Kidney (tissue), 14 donors: Measurements from ENCODE around the gene TBC1D5. TPM values are rescaled to one million over a fixed set of nuclear protein-coding genes. Genes with fewer than 3 reads are reported as not detected.

Experiments used
- DNase-seq, 5 donors: peaks; one replicate each; pipeline ENCODE4 v3.0.0-alpha.2; 2013 to 2020
- FAIRE-seq: peaks from 2 replicates; lab custom pipeline; 2012; peaks lifted over from hg19 to GRCh38; lab: Jason Lieb, UNC
- H3K27ac ChIP-seq, 2 donors: one replicate each; pipeline ENCODE4 v1.7.0; 2013; ENCODE audit warnings: low read depth in 2 of 2, low read length in 2 of 2, inconsistent platforms in 1 of 2
- H3K27me3 ChIP-seq: one replicate; pipeline ENCODE4 v1.7.1; 2013; ENCODE audit warnings: low read length, inconsistent platforms; ENCODE audit not compliant: control insufficient read depth, insufficient read depth
- H3K36me3 ChIP-seq, 3 donors: one replicate each; pipeline versions ENCODE4 v1.7.0 to v1.7.1; 2013; ENCODE audit warnings: low read length in 3 of 3, control low read depth in 1 of 3, inconsistent platforms in 1 of 3; ENCODE audit not compliant: insufficient read depth in 3 of 3, control insufficient read depth in 2 of 3
- H3K4me1 ChIP-seq, 3 donors: one replicate each; pipeline versions ENCODE4 v1.7.0 to v1.7.1; 2013; ENCODE audit warnings: low read length in 3 of 3, inconsistent platforms in 1 of 3, low read depth in 1 of 3; ENCODE audit not compliant: control insufficient read depth in 2 of 3, insufficient read depth in 2 of 3
- H3K4me3 ChIP-seq, 3 donors: one replicate each; pipeline versions ENCODE4 v1.7.0 to v1.8.1; 2013; ENCODE audit warnings: low read length in 3 of 3, control low read depth in 1 of 3, inconsistent platforms in 1 of 3
- H3K9ac ChIP-seq, 3 donors: one replicate each; pipeline versions ENCODE4 v1.7.0 to v1.7.1; 2013; ENCODE audit warnings: low read length in 3 of 3, control low read depth in 1 of 3, inconsistent platforms in 1 of 3
- H3K9me3 ChIP-seq, 3 donors: one replicate each; pipeline versions ENCODE4 v1.7.0 to v1.7.1; 2013; ENCODE audit warnings: low read length in 3 of 3, control low read depth in 1 of 3, inconsistent platforms in 1 of 3; ENCODE audit not compliant: control insufficient read depth in 2 of 3, insufficient read depth in 1 of 3
- CTCF ChIP-seq: IDR thresholded peaks from 3 replicates; pipeline ENCODE4 v1.5.1; 2012; ENCODE audit warnings: mild to moderate bottlenecking, moderate library complexity, borderline replicate concordance; ENCODE audit not compliant: insufficient read depth; ENCODE audit errors: extremely low read depth
- intact Hi-C: fragments of 100-400 bp; cut with DNase I; formaldehyde crosslinking; loops from one replicate; pipeline ENCODE4 v1.11.1; 2022
- polyA plus RNA-seq: library from polyadenylated mRNA; stranded (reverse); fragments of 350-450 nt; fragmentation: Illumina TruSeq; extraction: RNeasy Lipid Tissue Mini Kit (QIAGEN cat#74804); gene quantifications from one replicate; pipeline ENCODE4 v1.2.3, GENCODE V29; 2014; ENCODE audit warnings: low read depth, low replicate concordance; ENCODE audit not compliant: insufficient read depth
- total RNA-seq: library from RNA; stranded (reverse); fragmentation: NEBNext Ultra II Directional; extraction: Animal tissue kit (Norgen Biotek cat#: 25700); gene quantifications from one replicate; pipeline ENCODE4 v1.2.1, GENCODE V29; 2021
- donor health status: control.
- donor health status: control.
- donor health status: control.
- donor health status: control.
- donor health status: control.
- donor health status: DM: yes; HTN: yes; CAD: no.
- donor health status: Normal renal cell carcinoma (clear cell type).

Gene TBC1D5
- total and polyA plus RNA-seq, 2 donors from 2014 or later, result 9.7 to 77.7 TPM

- TF ChIP-seq CTCF, result no peak
- no peak for DNase-seq
- no peaks in the 10 kb centered on the region for H3K36me3 ChIP-seq
- no peaks in the 10 kb centered on the region for H3K27me3 ChIP-seq
- intact Hi-C loops, result no loop called here
- H3K9ac ChIP-seq, result no peak overlapping the region
- H3K27ac ChIP-seq, result no peak overlapping the region
- no peaks in the 10 kb centered on the region for H3K4me1 ChIP-seq
- FAIRE-seq, result no peak
- no peak overlapping the region for H3K4me3 ChIP-seq
- H3K9me3 ChIP-seq, result no peaks in the 10 kb centered on the region
These were observed 434.5 kb downstream of the TBC1D5 start for GRCh38 chr3:17307887-17308286.

GRCh38 chr3:17307482-17307881 lies 434.9 kb downstream of the TBC1D5 start:
- Histone ChIP-seq H3K27me3 (no peaks in the 10 kb centered on the region), H3K27ac (no peak overlapping the region), H3K4me3 (no peak overlapping the region), H3K9ac (no peak overlapping the region), H3K4me1 (no peaks in the 10 kb centered on the region), H3K9me3 (no peaks in the 10 kb centered on the region), H3K36me3 (no peaks in the 10 kb centered on the region)
- intact Hi-C loops, result no loop called here
- DNase-seq (no peak), FAIRE-seq (peak; percentile 61)
- TF ChIP-seq CTCF, result peak; percentile 15

- FAIRE-seq, result no peak
- Histone ChIP-seq H3K9me3 (no peaks in the 10 kb centered on the region), H3K36me3 (no peaks in the 10 kb centered on the region), H3K4me3 (no peak overlapping the region), H3K27ac (no peak overlapping the region), H3K9ac (no peak overlapping the region), H3K4me1 (no peaks in the 10 kb centered on the region), H3K27me3 (no peaks in the 10 kb centered on the region)
- no peak for DNase-seq
- intact Hi-C loops, result no loop called here
- TF ChIP-seq CTCF, result no peak
These were observed 437.5 kb downstream of the TBC1D5 start for GRCh38 chr3:17304969-17305368.

GRCh38 chr3:17302774-17303173 lies 439.7 kb downstream of the TBC1D5 start:
- Histone ChIP-seq H3K27ac (no peak overlapping the region), H3K4me1 (no peaks in the 10 kb centered on the region), H3K9ac (no peak overlapping the region), H3K4me3 (no peak overlapping the region), H3K9me3 (no peaks in the 10 kb centered on the region), H3K36me3 (no peaks in the 10 kb centered on the region), H3K27me3 (no peaks in the 10 kb centered on the region)
- no peak for FAIRE-seq
- no peak for TF ChIP-seq CTCF
- intact Hi-C loops, result no loop called here
- DNase-seq, result no peak
